GM12892 (cell line): ENCODE data around the gene SLC45A3.

Source experiments
- POLR2A ChIP-seq: IDR thresholded peaks from 2 replicates; pipeline ENCODE4 v1.6.1; 2011; ENCODE audit warnings: low read depth, low read length, control low read depth
- POLR2AphosphoS5 ChIP-seq: IDR thresholded peaks from 2 replicates; pipeline ENCODE4 v1.6.1; 2011; ENCODE audit warnings: low read depth, low read length, control low read depth
- TAF1 ChIP-seq: IDR thresholded peaks from 2 replicates; pipeline ENCODE4 v1.6.1; 2011; ENCODE audit warnings: low read depth, mild to moderate bottlenecking, control low read depth, low read length, borderline replicate concordance

DNA sequence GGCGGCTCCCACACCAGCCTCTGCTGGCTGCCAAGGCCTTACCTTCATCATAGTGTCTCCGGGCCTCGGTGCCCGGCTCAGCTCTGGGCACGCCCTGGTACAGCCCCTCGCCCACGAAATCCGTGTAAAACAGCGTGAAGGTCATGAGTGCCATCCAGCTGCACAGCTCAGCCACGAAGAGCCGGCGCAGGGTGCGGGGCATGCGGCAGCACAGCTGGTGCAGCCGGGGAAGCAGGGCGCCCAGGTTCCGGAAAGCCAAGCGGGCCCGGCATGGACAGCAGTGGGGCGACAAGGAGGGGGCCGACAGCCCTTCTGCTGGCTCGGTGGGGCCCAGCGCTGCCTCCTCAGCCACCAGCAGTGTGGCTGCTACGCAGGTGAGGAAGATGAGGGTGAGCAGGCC, 17.5 kb downstream of the SLC45A3 start:
- TF ChIP-seq POLR2AphosphoS5 (no peak), POLR2A (no peak), TAF1 (no peak)
